Putamen (tissue), 1 donor: ENCODE data around the gene BORCS5.

Source experiments
- DNase-seq: peaks from one replicate; pipeline ENCODE4 v3.0.0-alpha.2; 2016; ENCODE audit warnings: low spot score

Gene BORCS5

GRCh38 chr12:12353807-12354206, 3.1 kb upstream of the BORCS5 start:
- no peak for DNase-seq

GRCh38 chr12:12356467-12356895, 397 bp upstream of the BORCS5 start:
- DNase-seq, result no peak

- peak; percentile 60 for DNase-seq
Measured at GRCh38 chr12:12357719-12358461, 1.0 kb downstream of the BORCS5 start.

GRCh38 chr12:12358528-12358927, 1.6 kb downstream of the BORCS5 start:
- no peak for DNase-seq

- no peak for DNase-seq
Measured at GRCh38 chr12:12364787-12365445, 8.0 kb downstream of the BORCS5 start.

- DNase-seq, result no peak
Measured at GRCh38 chr12:12365446-12365802, 8.5 kb downstream of the BORCS5 start.

- DNase-seq, result peak; percentile 71
Measured at GRCh38 chr12:12365931-12366431, 9.1 kb downstream of the BORCS5 start.

GRCh38 chr12:12366701-12367481, 10.0 kb downstream of the BORCS5 start:
- DNase-seq, result no peak

- no peak for DNase-seq
Measured at GRCh38 chr12:12367482-12367998, 10.7 kb downstream of the BORCS5 start.

- DNase-seq, result no peak
Measured at GRCh38 chr12:12372946-12373722, 16.3 kb downstream of the BORCS5 start.

GRCh38 chr12:12376646-12377448, 20.0 kb downstream of the BORCS5 start:
- peak; percentile 79 for DNase-seq

GRCh38 chr12:12378616-12379015, 21.7 kb downstream of the BORCS5 start:
- DNase-seq, result no peak

GRCh38 chr12:12379831-12380730, 23.2 kb downstream of the BORCS5 start:
- no peak for DNase-seq

GRCh38 chr12:12380949-12381593, 24.2 kb downstream of the BORCS5 start:
- no peak for DNase-seq

GRCh38 chr12:12381982-12382381, 25.1 kb downstream of the BORCS5 start:
- DNase-seq, result no peak

- DNase-seq, result peak; percentile 66
Measured at GRCh38 chr12:12384571-12385340, 27.9 kb downstream of the BORCS5 start.

- no peak for DNase-seq
Measured at GRCh38 chr12:12387501-12387900, 30.6 kb downstream of the BORCS5 start.

GRCh38 chr12:12392413-12392812, 35.5 kb downstream of the BORCS5 start:
- DNase-seq, result no peak
